ENCODE data around the gene JAM2.

- TF ChIP-seq EP300 (IDR thresholded peaks at IDR 0.05) (no peak), CTCF (IDR thresholded peaks at IDR 0.05) (no peak), POLR2A (IDR thresholded peaks at IDR 0.05; ENCODE audit: low read depth) (no peak)
Measured at GRCh38 chr21:25643486-25643885, 4.4 kb downstream of the JAM2 start.

Data from esophagus muscularis mucosa (tissue), 4 donors.